Measurements from ENCODE around the gene CLASRP. TPM values are rescaled to one million over a fixed set of nuclear protein-coding genes. Genes with fewer than 3 reads are reported as not detected.
A peak's percentile ranks its signal among the peaks of the same experiment; 100 is the strongest.

CLASRP gene
- total RNA-seq, 1 experiment from 2014 or later = 79.9 TPM

DNA sequence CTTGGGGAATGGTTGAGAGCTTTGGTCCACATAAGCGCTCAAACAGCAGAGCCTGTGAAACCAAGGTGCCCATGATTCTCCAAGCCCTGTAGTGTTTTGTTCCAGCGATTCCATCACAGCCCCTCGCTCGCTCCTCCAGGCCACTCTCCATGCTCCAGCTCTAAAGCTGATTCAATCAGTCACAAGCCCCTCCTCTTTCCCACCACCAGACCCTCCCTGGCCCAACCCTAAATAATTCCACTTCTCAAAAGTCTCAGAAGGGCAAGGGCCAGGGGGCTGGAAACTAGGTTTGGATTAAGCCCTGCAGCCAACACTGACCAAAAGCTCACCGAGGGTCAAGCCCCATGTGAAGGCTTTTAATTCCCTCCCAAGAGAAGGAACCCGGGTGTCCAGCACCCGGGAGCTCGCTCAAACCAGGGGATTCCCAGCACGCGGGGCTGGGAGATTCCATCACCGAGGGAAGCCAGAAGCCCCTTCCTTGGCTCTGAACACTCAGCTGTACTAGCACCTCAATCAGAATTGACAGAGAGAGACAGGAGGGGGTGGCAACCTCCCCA lies 36.0 kb downstream of the CLASRP start:
- DNase-seq (ENCODE audit: low read depth, low spot score) = no peak
- H3K4me2 ChIP-seq (ENCODE audit: low read length) = peak overlapping the region; percentile 94
- peak overlapping the region; percentile 87 to 93 for H3K4me3 ChIP-seq (replicated peaks in 1 of 2; ENCODE audit: low read depth in 1 of 2, low read length in 2 of 2)
- BruUV-seq (replicated peaks) = TSS peak; percentile 81
- no peaks in the 10 kb centered on the region for H3K9me3 ChIP-seq (ENCODE audit: control insufficient read depth in 1 of 2, insufficient read depth in 1 of 2, low read depth in 1 of 2, low read length in 2 of 2)
- intact Hi-C loops (cut with micrococcal nuclease) = loop anchor here (5.0 kb wide), 1 partner anchor 262 kb away; no protein-coding TSS in a partner anchor
- ATAC-seq = no peak
- ChIA-PET RAD21 (ENCODE audit: low non-redundant PET in 1 of 2, low total read pairs in 2 of 2, uncharacterized antibody in 2 of 2, unreplicated experiment in 2 of 2) (no interaction called here), CTCF (no interaction called here), POLR2A (no interaction called here)
- peaks cover 8 to 15% of the 10 kb centered on the region in 2 experiments; a peak in 2 of 4 replicates for H3K36me3 ChIP-seq (ENCODE audit: control insufficient read depth in 1 of 2, insufficient read depth in 2 of 2, low read length in 2 of 2)
- H3K9me2 ChIP-seq (ENCODE audit: insufficient read depth) = no peaks in the 10 kb centered on the region
- H3K79me2 ChIP-seq (ENCODE audit: insufficient read depth, low read length) = peaks cover 34% of the 10 kb centered on the region
- H3K4me1 ChIP-seq (ENCODE audit: control insufficient read depth in 1 of 2, insufficient read depth in 2 of 2, low read length in 2 of 2) = peaks cover 26 to 35% of the 10 kb centered on the region in 2 experiments
- H4K20me1 ChIP-seq (ENCODE audit: insufficient read depth) = no peaks in the 10 kb centered on the region
- no peaks in the 10 kb centered on the region for H3K27me3 ChIP-seq (ENCODE audit: insufficient read depth, low read length)
- H3K27ac ChIP-seq (ENCODE audit: low read depth, low read length) = peak overlapping the region; percentile 34; the same call in 1 of the 2 replicates
- TF ChIP-seq RAD21 (IDR thresholded peaks at IDR 0.05; ENCODE audit: low read depth) = no peak
- no peak for TF ChIP-seq EZH2 (IDR thresholded peaks at IDR 0.05)
- no peak for TF ChIP-seq EGR1 (IDR thresholded peaks at IDR 0.05; ENCODE audit: low read depth)
- no peak for TF ChIP-seq EZH2phosphoT487 (IDR thresholded peaks at IDR 0.05; ENCODE audit: borderline replicate concordance)
- TF ChIP-seq, protein P1, sequence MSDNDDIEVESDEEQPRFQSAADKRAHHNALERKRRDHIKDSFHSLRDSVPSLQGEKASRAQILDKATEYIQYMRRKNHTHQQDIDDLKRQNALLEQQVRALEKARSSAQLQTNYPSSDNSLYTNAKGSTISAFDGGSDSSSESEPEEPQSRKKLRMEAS (IDR thresholded peaks at IDR 0.05) = no peak
- TF ChIP-seq CBX3 (IDR thresholded peaks at IDR 0.05; ENCODE audit: low read depth) = no peak
- no peak for TF ChIP-seq ZNF274 (IDR thresholded peaks at IDR 0.05; ENCODE audit: low read depth, low read length)
- TF ChIP-seq SRF (IDR thresholded peaks at IDR 0.05; ENCODE audit: low read depth) = no peak
- TF ChIP-seq YY1 (IDR thresholded peaks at IDR 0.05; ENCODE audit: extremely low read depth, insufficient replicate concordance, low read depth, low read length) = no peak
- TF ChIP-seq ZFX (IDR thresholded peaks at IDR 0.05) = no peak
- TF ChIP-seq, protein P2, sequence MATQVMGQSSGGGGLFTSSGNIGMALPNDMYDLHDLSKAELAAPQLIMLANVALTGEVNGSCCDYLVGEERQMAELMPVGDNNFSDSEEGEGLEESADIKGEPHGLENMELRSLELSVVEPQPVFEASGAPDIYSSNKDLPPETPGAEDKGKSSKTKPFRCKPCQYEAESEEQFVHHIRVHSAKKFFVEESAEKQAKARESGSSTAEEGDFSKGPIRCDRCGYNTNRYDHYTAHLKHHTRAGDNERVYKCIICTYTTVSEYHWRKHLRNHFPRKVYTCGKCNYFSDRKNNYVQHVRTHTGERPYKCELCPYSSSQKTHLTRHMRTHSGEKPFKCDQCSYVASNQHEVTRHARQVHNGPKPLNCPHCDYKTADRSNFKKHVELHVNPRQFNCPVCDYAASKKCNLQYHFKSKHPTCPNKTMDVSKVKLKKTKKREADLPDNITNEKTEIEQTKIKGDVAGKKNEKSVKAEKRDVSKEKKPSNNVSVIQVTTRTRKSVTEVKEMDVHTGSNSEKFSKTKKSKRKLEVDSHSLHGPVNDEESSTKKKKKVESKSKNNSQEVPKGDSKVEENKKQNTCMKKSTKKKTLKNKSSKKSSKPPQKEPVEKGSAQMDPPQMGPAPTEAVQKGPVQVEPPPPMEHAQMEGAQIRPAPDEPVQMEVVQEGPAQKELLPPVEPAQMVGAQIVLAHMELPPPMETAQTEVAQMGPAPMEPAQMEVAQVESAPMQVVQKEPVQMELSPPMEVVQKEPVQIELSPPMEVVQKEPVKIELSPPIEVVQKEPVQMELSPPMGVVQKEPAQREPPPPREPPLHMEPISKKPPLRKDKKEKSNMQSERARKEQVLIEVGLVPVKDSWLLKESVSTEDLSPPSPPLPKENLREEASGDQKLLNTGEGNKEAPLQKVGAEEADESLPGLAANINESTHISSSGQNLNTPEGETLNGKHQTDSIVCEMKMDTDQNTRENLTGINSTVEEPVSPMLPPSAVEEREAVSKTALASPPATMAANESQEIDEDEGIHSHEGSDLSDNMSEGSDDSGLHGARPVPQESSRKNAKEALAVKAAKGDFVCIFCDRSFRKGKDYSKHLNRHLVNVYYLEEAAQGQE (IDR thresholded peaks at IDR 0.05; ENCODE audit: low read depth) = no peak
- no peak for TF ChIP-seq SP1 (IDR thresholded peaks at IDR 0.05; ENCODE audit: low read depth)
- no peak for TF ChIP-seq POLR2AphosphoS5 (IDR thresholded peaks at IDR 0.05; ENCODE audit: low read depth, low read length)
- no peak for TF ChIP-seq FOSL1 (IDR thresholded peaks at IDR 0.05; ENCODE audit: low read depth)
- TF ChIP-seq POLR2A (IDR thresholded peaks at IDR 0.05; ENCODE audit: borderline replicate concordance, extremely low read depth, insufficient read depth, insufficient read length) = no peak
- TF ChIP-seq CEBPB (IDR thresholded peaks at IDR 0.05; ENCODE audit: low read depth) = no peak
- no peak overlapping the region for H2AFZ ChIP-seq (ENCODE audit: low read depth, low read length, poor library complexity, severe bottlenecking)
- H3K9ac ChIP-seq (ENCODE audit: low read length) = peak overlapping the region; percentile 48

All from HCT116 (cell line).